Natural killer cell treated with Interleukin-12 subunit alpha and Interleukin-12 subunit beta and Interleukin-15 and Interleukin-18, amount 100 ng/mL, for 72 hours (primary cell): ENCODE measurements around the gene TYK2. TPM values are rescaled to one million over a fixed set of nuclear protein-coding genes. Genes with fewer than 3 reads are reported as not detected.
A peak's percentile ranks its signal among the peaks of the same experiment; 100 is the strongest.
"Not testable (repeated sequence)": the region's sequence is repeated elsewhere in the genome, so short reads cannot be mapped to it uniquely, and the experiment has no call there.

Source experiments
- ATAC-seq, 2 donors: fragments of 150-1000 bp; cut with Tn5 transposase in 1 of 2; sonication (Bioruptor Pico), chemical (Tn5 transposase) in 1 of 2; 2 replicates each; pipeline ENCODE4 v1.10.0; 2021
- DNase-seq: peaks from one replicate; pipeline ENCODE4 v3.0.0; 2022; ENCODE audit warnings: low spot score
- H3K27ac Mint-ChIP-seq, 2 donors: 1 replicate in 1 of 2; 2 replicates in 1 of 2; pipeline ENCODE4 v1.8.0; 2022; ENCODE audit warnings: mixed read lengths in 2 of 2, mild to moderate bottlenecking in 1 of 2, moderate library complexity in 1 of 2
- H3K27me3 Mint-ChIP-seq, 2 donors: 1 replicate in 1 of 2; 2 replicates in 1 of 2; pipeline ENCODE4 v1.8.0; 2022; ENCODE audit warnings: mixed read lengths in 2 of 2
- H3K36me3 Mint-ChIP-seq: one replicate; pipeline ENCODE4 v1.8.0; 2022; ENCODE audit warnings: mixed read lengths
- H3K4me1 Mint-ChIP-seq, 2 donors: 1 replicate in 1 of 2; 2 replicates in 1 of 2; pipeline ENCODE4 v1.8.0; 2022; ENCODE audit warnings: low read depth in 2 of 2, mixed read lengths in 2 of 2, mild to moderate bottlenecking in 1 of 2
- H3K4me3 Mint-ChIP-seq: one replicate; pipeline ENCODE4 v1.8.0; 2022; ENCODE audit warnings: mixed read lengths
- H3K9me3 Mint-ChIP-seq: 2 replicates; pipeline ENCODE4 v1.8.0; 2022; ENCODE audit warnings: mixed read lengths
- total RNA-seq, 2 donors: library from RNA; stranded (reverse); gene quantifications; one replicate each; pipeline ENCODE4 v1.2.3, GENCODE V29; 2022

Gene TYK2
- total RNA-seq, 2 donors from 2014 or later: 310 to 453 TPM

- DNase-seq, H3K4me3 Mint-ChIP-seq, H3K27ac Mint-ChIP-seq, H3K9me3 Mint-ChIP-seq, ATAC-seq, H3K36me3 Mint-ChIP-seq, H3K27me3 Mint-ChIP-seq: not testable (repeated sequence)
- peaks cover 27% of the 10 kb centered on the region in 2 donors for H3K4me1 Mint-ChIP-seq
These were observed 3.2 kb downstream of the TYK2 start for GRCh38 chr19:10377140-10377640.

GRCh38 chr19:10374931-10375330 lies 5.4 kb downstream of the TYK2 start:
- ATAC-seq: no peak
- Mint-ChIP-seq H3K4me1 (peaks cover 12 to 19% of the 10 kb centered on the region in 2 donors), H3K36me3 (peaks cover 5% of the 10 kb centered on the region), H3K4me3 (no peak overlapping the region), H3K9me3 (no peaks in the 10 kb centered on the region), H3K27me3 (no peaks in the 10 kb centered on the region), H3K27ac (no peak overlapping the region)
- peak; percentile 18 for DNase-seq

GRCh38 chr19:10372690-10373089 lies 7.7 kb downstream of the TYK2 start:
- ATAC-seq: no peak

GRCh38 chr19:10368101-10368803 lies 12.1 kb downstream of the TYK2 start:
- Mint-ChIP-seq H3K27me3 (no peaks in the 10 kb centered on the region), H3K27ac (no peak overlapping the region), H3K4me1 (peaks cover 6 to 11% of the 10 kb centered on the region in 2 donors), H3K4me3 (no peak overlapping the region), H3K36me3 (peaks cover 7% of the 10 kb centered on the region), H3K9me3 (no peaks in the 10 kb centered on the region)
- peak; percentile 39 for DNase-seq
- no peak for ATAC-seq

More at GRCh38 chr19:10372690-10373089, 7.7 kb downstream of the TYK2 start:
- Mint-ChIP-seq H3K9me3 (no peaks in the 10 kb centered on the region), H3K27ac (no peak overlapping the region), H3K36me3 (peaks cover 7% of the 10 kb centered on the region), H3K4me3 (no peak overlapping the region), H3K27me3 (no peaks in the 10 kb centered on the region), H3K4me1 (peaks cover 6 to 12% of the 10 kb centered on the region in 2 donors)
- no peak for DNase-seq

- H3K27me3 Mint-ChIP-seq, H3K4me3 Mint-ChIP-seq, H3K36me3 Mint-ChIP-seq, ATAC-seq, H3K27ac Mint-ChIP-seq, H3K9me3 Mint-ChIP-seq: not testable (repeated sequence)
- peaks cover 6 to 11% of the 10 kb centered on the region in 2 donors for H3K4me1 Mint-ChIP-seq
- DNase-seq: peak; percentile 15
These were observed 13.3 kb downstream of the TYK2 start for GRCh38 chr19:10366950-10367512.

GRCh38 chr19:10365518-10365917 lies 14.9 kb downstream of the TYK2 start:
- Mint-ChIP-seq H3K27me3 (no peaks in the 10 kb centered on the region), H3K4me1 (peaks cover 6 to 16% of the 10 kb centered on the region in 2 donors), H3K9me3 (no peaks in the 10 kb centered on the region), H3K36me3 (peaks cover 7% of the 10 kb centered on the region), H3K4me3 (no peak overlapping the region), H3K27ac (no peak overlapping the region)
- peak; percentile 59 for DNase-seq
- ATAC-seq: no peak

GRCh38 chr19:10364644-10365043 lies 15.7 kb downstream of the TYK2 start:
- H3K27me3 Mint-ChIP-seq: no peaks in the 10 kb centered on the region
- peaks cover 6% of the 10 kb centered on the region for H3K36me3 Mint-ChIP-seq
- H3K27ac Mint-ChIP-seq: no peak overlapping the region
- ATAC-seq (no peak), DNase-seq (peak; percentile 46)
- no peaks in the 10 kb centered on the region for H3K9me3 Mint-ChIP-seq
- H3K4me1 Mint-ChIP-seq: peaks cover 6 to 16% of the 10 kb centered on the region in 2 donors
- no peak overlapping the region for H3K4me3 Mint-ChIP-seq

GRCh38 chr19:10363789-10364281 lies 16.5 kb downstream of the TYK2 start:
- H3K4me3 Mint-ChIP-seq: no peak overlapping the region
- H3K4me1 Mint-ChIP-seq: peaks cover 0 to 12% of the 10 kb centered on the region in 2 donors
- H3K36me3 Mint-ChIP-seq: no peaks in the 10 kb centered on the region
- peak; percentile 54 to 75 for ATAC-seq
- peak; percentile 59 for DNase-seq
- no peaks in the 10 kb centered on the region for H3K9me3 Mint-ChIP-seq
- H3K27me3 Mint-ChIP-seq: no peaks in the 10 kb centered on the region
- H3K27ac Mint-ChIP-seq: peak overlapping the region in 1 of 2 donors; percentile 6

- no peak for ATAC-seq
- Mint-ChIP-seq H3K36me3 (no peaks in the 10 kb centered on the region), H3K27ac (no peak overlapping the region), H3K4me3 (no peak overlapping the region), H3K27me3 (no peaks in the 10 kb centered on the region), H3K4me1 (peaks cover 0 to 12% of the 10 kb centered on the region in 2 donors), H3K9me3 (no peaks in the 10 kb centered on the region)
- peak; percentile 45 for DNase-seq
These were observed 18.1 kb downstream of the TYK2 start for GRCh38 chr19:10362259-10362658.

GRCh38 chr19:10361569-10362011 lies 18.8 kb downstream of the TYK2 start:
- DNase-seq (peak; percentile 55), ATAC-seq (peak in 1 of 2 donors; percentile 9)
- H3K4me1 Mint-ChIP-seq: peaks cover 0 to 12% of the 10 kb centered on the region in 2 donors
- no peaks in the 10 kb centered on the region for H3K27me3 Mint-ChIP-seq
- no peak overlapping the region for H3K4me3 Mint-ChIP-seq
- no peak overlapping the region for H3K27ac Mint-ChIP-seq
- no peaks in the 10 kb centered on the region for H3K36me3 Mint-ChIP-seq
- H3K9me3 Mint-ChIP-seq: no peaks in the 10 kb centered on the region

- no peak for ATAC-seq
- Mint-ChIP-seq H3K27ac (no peak overlapping the region), H3K4me1 (peaks cover 0 to 5% of the 10 kb centered on the region in 2 donors), H3K4me3 (no peak overlapping the region), H3K36me3 (no peaks in the 10 kb centered on the region), H3K9me3 (no peaks in the 10 kb centered on the region), H3K27me3 (no peaks in the 10 kb centered on the region)
- DNase-seq: peak; percentile 49
These were observed 23.9 kb downstream of the TYK2 start for GRCh38 chr19:10356431-10356830.

GRCh38 chr19:10353793-10354391 lies 26.5 kb downstream of the TYK2 start:
- Mint-ChIP-seq H3K36me3 (no peaks in the 10 kb centered on the region), H3K9me3 (no peaks in the 10 kb centered on the region), H3K27ac (peak overlapping the region in 1 of 2 donors; percentile 63), H3K4me1 (no peaks in the 10 kb centered on the region), H3K27me3 (no peaks in the 10 kb centered on the region), H3K4me3 (no peak overlapping the region)
- DNase-seq: peak; percentile 62
- peak; percentile 57 to 65 for ATAC-seq

GRCh38 chr19:10352764-10353671 lies 27.4 kb downstream of the TYK2 start:
- Mint-ChIP-seq H3K4me3 (no peak overlapping the region), H3K27ac (no peak overlapping the region), H3K27me3 (no peaks in the 10 kb centered on the region), H3K36me3 (no peaks in the 10 kb centered on the region), H3K4me1 (no peaks in the 10 kb centered on the region), H3K9me3 (no peaks in the 10 kb centered on the region)
- ATAC-seq (peak in 1 of 2 donors; percentile 6), DNase-seq (no peak)
